HepG2 (cell line): ENCODE data around the gene TRPC3. TPM values are rescaled to one million over a fixed set of nuclear protein-coding genes. Genes with fewer than 3 reads are reported as not detected.

ENCODE experiments used
- ATAC-seq: fragments of 200-7000 bp; cut with Tn5 transposase; 3 replicates; pipeline ENCODE4 v1.9.1; 2020; ENCODE audit warnings: mild to moderate bottlenecking, moderate library complexity
- BruUV-seq: library from RNA; stranded (reverse); fragments of 400-500 nt; replicated peaks from 2 replicates; lab custom pipeline; 2021; lab: Mats Ljungman, UMichigan
- CTCF ChIA-PET: fragments of 300-600 bp; formaldehyde crosslinking; extraction: SDS; loops from one replicate; lab custom pipeline; 2021; ENCODE audit warnings: low total read pairs, inconsistent platforms, low intra/inter-chr PET ratio; lab: Yijun Ruan, JAX
- POLR2A ChIA-PET: fragments of 350-600 bp; sonication (Branson Sonifier 250); formaldehyde crosslinking; loops from one replicate; lab custom pipeline; 2020; ENCODE audit warnings: antibody characterized with exemption, inconsistent platforms; lab: Yijun Ruan, JAX
- DNase-seq: peaks from one replicate; pipeline ENCODE4 v3.0.0-alpha.2; 2015; ENCODE audit warnings: low spot score
- FAIRE-seq: peaks from 3 replicates; lab custom pipeline; 2011; peaks lifted over from hg19 to GRCh38; lab: Jason Lieb, UNC
- H2AFZ ChIP-seq: one replicate; pipeline ENCODE4 v1.6.1; 2011; ENCODE audit warnings: low read length, inconsistent platforms
- H3K27ac ChIP-seq: fragments of 300-600 bp; 3 replicates; pipeline ENCODE4 v1.8.0; 2011; ENCODE audit warnings: mixed run types, mild to moderate bottlenecking, mixed read lengths, low read length, inconsistent platforms; ENCODE audit not compliant: insufficient read depth; ENCODE audit errors: extremely low read length
- H3K27me3 ChIP-seq, 2 experiments: fragments of 200-600 bp in 1 of 2; 2 replicates in 1 of 2; 3 replicates in 1 of 2; pipeline versions ENCODE4 v1.6.0 to v1.8.0; 2011; ENCODE audit warnings: low read length in 2 of 2, mild to moderate bottlenecking in 2 of 2, moderate library complexity in 2 of 2, inconsistent platforms in 1 of 2; ENCODE audit not compliant: insufficient read depth in 2 of 2, control insufficient read depth in 1 of 2
- H3K36me3 ChIP-seq, 2 experiments: fragments of 200-600 bp in 1 of 2; replicated peaks in 1 of 2; 2 replicates in 1 of 2; 3 replicates in 1 of 2; pipeline versions ENCODE4 v1.5.1 to v1.8.0; 2011; ENCODE audit warnings: low read length in 2 of 2, inconsistent platforms in 1 of 2; ENCODE audit not compliant: insufficient read depth in 2 of 2, control insufficient read depth in 1 of 2
- H3K4me1 ChIP-seq: 2 replicates; pipeline ENCODE4 v1.5.1; 2012; ENCODE audit warnings: low read length, inconsistent platforms; ENCODE audit not compliant: insufficient read depth
- H3K4me2 ChIP-seq: 2 replicates; pipeline ENCODE4 v1.6.0; 2011; ENCODE audit warnings: low read depth, low read length, inconsistent platforms
- H3K4me3 ChIP-seq, 3 experiments: fragments of 200-600 bp in 1 of 3; sonication (generic), shearing (Covaris generic) in 1 of 3; replicated peaks in 1 of 3; 2 replicates each; pipeline ENCODE4 v1.5.1; 2011 to 2016; ENCODE audit warnings: low read length in 3 of 3, inconsistent platforms in 2 of 3, low read depth in 2 of 3, mild to moderate bottlenecking in 2 of 3, control low read depth in 1 of 3, mixed read lengths in 1 of 3; ENCODE audit not compliant: insufficient read depth in 1 of 3
- H3K79me2 ChIP-seq: one replicate; pipeline ENCODE4 v1.6.1; 2011; ENCODE audit warnings: low read length, inconsistent platforms; ENCODE audit not compliant: insufficient read depth
- H3K9ac ChIP-seq: 2 replicates; pipeline ENCODE4 v1.6.0; 2011; ENCODE audit warnings: mild to moderate bottlenecking, low read depth, low read length, inconsistent platforms; ENCODE audit not compliant: insufficient read depth
- H3K9me3 ChIP-seq: 2 replicates; pipeline ENCODE4 v1.5.1; 2012; ENCODE audit warnings: mild to moderate bottlenecking, low read length
- H4K20me1 ChIP-seq: 2 replicates; pipeline ENCODE4 v1.6.0; 2011; ENCODE audit warnings: inconsistent platforms, mild to moderate bottlenecking, low read length, moderate library complexity; ENCODE audit not compliant: insufficient read depth
- ARID2 ChIP-seq: sonication (generic); formaldehyde crosslinking; IDR thresholded peaks from 2 replicates; pipeline ENCODE4 v1.8.1; 2022; ENCODE audit warnings: mild to moderate bottlenecking, missing genetic modification reagents, borderline replicate concordance
- CREB1 ChIP-seq, 2 experiments: fragments of 450-650 bp in 1 of 2; IDR thresholded peaks; 2 replicates each; pipeline ENCODE4 v1.6.1; 2016 to 2017; ENCODE audit warnings: control low read depth in 1 of 2, mild to moderate bottlenecking in 1 of 2, missing compliant biosample characterization in 1 of 2, missing genetic modification characterization in 1 of 2
- GPN1 ChIP-seq: sonication (generic); formaldehyde crosslinking; IDR thresholded peaks from 2 replicates; pipeline ENCODE4 v1.5.1; 2020; ENCODE audit warnings: missing genetic modification reagents, borderline replicate concordance
- IRX3 ChIP-seq: sonication (generic); formaldehyde crosslinking; IDR thresholded peaks from 2 replicates; pipeline ENCODE4 v1.8.1; 2023; ENCODE audit warnings: mild to moderate bottlenecking, low read depth, missing genetic modification reagents, borderline replicate concordance
- KAT2B ChIP-seq: fragments of 150-350 bp; IDR thresholded peaks from 2 replicates; pipeline ENCODE4 v1.6.1; 2014; ENCODE audit warnings: low read depth, low read length, borderline replicate concordance
- RBM39 ChIP-seq: fragments of 200-400 bp; formaldehyde crosslinking; IDR thresholded peaks from one replicate; pipeline ENCODE4 v1.6.1; 2018; ENCODE audit warnings: antibody characterized with exemption, mild to moderate bottlenecking, low read depth, low read length; ENCODE audit not compliant: poor library complexity, severe bottlenecking
- ZNF44 ChIP-seq: sonication (generic); formaldehyde crosslinking; IDR thresholded peaks from 2 replicates; pipeline ENCODE4 v1.5.1; 2020; ENCODE audit warnings: mild to moderate bottlenecking, missing genetic modification reagents
- ZNF510 ChIP-seq: sonication (generic); formaldehyde crosslinking; IDR thresholded peaks from 2 replicates; pipeline ENCODE4 v1.4.0; 2020; ENCODE audit warnings: low read depth, mild to moderate bottlenecking, missing genetic modification reagents
- WGBS: methylation state at CpG from one replicate; pipeline ENCODE4 v1.1.6; 2017; ENCODE audit warnings: low lambda C conversion rate; 5-methylcytosine and 5-hydroxymethylcytosine counted together
- in situ Hi-C: cut with HindIII; loops from 2 replicates; pipeline ENCODE4 v1.10.0; 2017; ENCODE audit warnings: low pct_unique_long_range_greater_than_20kb; ENCODE audit not compliant: extremely low pct_ligation_motif_present
- intact Hi-C: fragments of 100-400 bp; cut with micrococcal nuclease; formaldehyde crosslinking; loops from one replicate; pipeline ENCODE4 v1.10.0; 2022; ENCODE audit not compliant: unreplicated experiment
- polyA plus RNA-seq, 8 experiments: library from polyadenylated mRNA; depleted of rRNA in 3 of 8; stranded (reverse) in 7 of 8; unstranded in 1 of 8; fragments of >200 nt; fragmentation: Illumina TruSeq in 4 of 8; extraction: Trizol in 4 of 8; gene quantifications; 2 replicates each; pipeline versions ENCODE4 v1.2.1 to v1.2.3, GENCODE V29; 2011 to 2016; ENCODE audit warnings: low read depth in 4 of 8, missing spikeins in 1 of 8, mixed read lengths in 1 of 8; ENCODE audit not compliant: insufficient read depth in 1 of 8
- total RNA-seq, 5 experiments: library from RNA; depleted of rRNA; stranded (reverse); fragments of >200 nt; fragmentation: Illumina TruSeq; extraction: Trizol; gene quantifications; 2 replicates each; pipeline ENCODE4 v1.2.3, GENCODE V29; 2016; ENCODE audit warnings: low read depth in 1 of 5
- TF ChIP-seq, protein P1 (sequence below): sonication (generic); formaldehyde crosslinking; IDR thresholded peaks from 2 replicates; pipeline ENCODE4 v1.8.0; 2022; ENCODE audit warnings: mild to moderate bottlenecking, missing genetic modification reagents, borderline replicate concordance

The TRPC3 gene
- total and polyA plus RNA-seq, 2 of the 13 experiments (the other 11 are each of a cell fraction or from before 2014, with no cell fraction given), result not detected

DNA sequence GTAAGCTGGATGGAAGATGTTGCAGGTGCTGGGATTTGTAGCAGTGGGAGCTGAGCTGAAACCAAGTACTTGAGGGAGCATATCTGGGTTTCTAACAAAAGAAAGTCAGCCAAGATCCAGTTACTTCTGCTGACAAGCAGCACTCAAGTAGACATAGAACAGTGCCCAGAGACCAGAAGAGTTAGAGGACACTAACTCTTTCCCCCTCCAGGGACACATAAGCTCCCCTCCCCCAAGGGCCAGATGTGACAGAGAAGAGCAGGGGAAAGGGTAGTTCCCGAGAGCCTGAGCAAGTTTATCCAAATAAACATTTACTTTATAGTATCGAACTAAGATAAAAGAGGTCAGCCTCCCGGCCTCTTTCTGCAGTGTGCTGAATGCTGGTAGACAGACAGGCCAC is 12.2 kb downstream of the TRPC3 start:
- H4K20me1 ChIP-seq, result no peaks in the 10 kb centered on the region
- no TSS peak for BruUV-seq
- 0% methylated on average over 3 of the region's 3 CpGs for WGBS
- in situ Hi-C loops (no loop called here), intact Hi-C loops (loop anchor here (10.0 kb wide), 1 partner anchor 275 kb away; no protein-coding TSS in a partner anchor)
- H3K27me3 ChIP-seq, result no peaks in the 10 kb centered on the region; a peak in 1 of 5 replicates
- no peak overlapping the region for H3K27ac ChIP-seq
- no peak overlapping the region for H3K4me3 ChIP-seq
- POLR2A ChIA-PET, result no interaction called here
- FAIRE-seq (no peak), DNase-seq (no peak), ATAC-seq (no peak)
- H2AFZ ChIP-seq, result no peak overlapping the region
- no peaks in the 10 kb centered on the region for H3K4me1 ChIP-seq
- H3K4me2 ChIP-seq, result no peak overlapping the region
- no peaks in the 10 kb centered on the region for H3K79me2 ChIP-seq
- no peaks in the 10 kb centered on the region for H3K9me3 ChIP-seq
- no peaks in the 10 kb centered on the region for H3K36me3 ChIP-seq
- H3K9ac ChIP-seq, result no peak overlapping the region
- TF ChIP-seq, protein P1, sequence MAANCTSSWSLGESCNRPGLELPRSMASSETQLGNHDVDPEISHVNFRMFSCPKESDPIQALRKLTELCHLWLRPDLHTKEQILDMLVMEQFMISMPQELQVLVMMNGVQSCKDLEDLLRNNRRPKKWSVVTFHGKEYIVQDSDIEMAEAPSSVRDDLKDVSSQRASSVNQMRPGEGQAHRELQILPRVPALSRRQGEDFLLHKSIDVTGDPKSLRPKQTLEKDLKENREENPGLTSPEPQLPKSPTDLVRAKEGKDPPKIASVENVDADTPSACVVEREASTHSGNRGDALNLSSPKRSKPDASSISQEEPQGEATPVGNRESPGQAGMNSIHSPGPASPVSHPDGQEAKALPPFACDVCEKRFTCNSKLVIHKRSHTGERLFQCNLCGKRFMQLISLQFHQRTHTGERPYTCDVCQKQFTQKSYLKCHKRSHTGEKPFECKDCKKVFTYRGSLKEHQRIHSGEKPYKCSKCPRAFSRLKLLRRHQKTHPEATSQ, result no peak
- TF ChIP-seq RBM39 (no peak), ARID2 (CRISPR knock-in tag) (no peak), ZNF44 (CRISPR knock-in tag) (no peak), CREB1 (IDR thresholded peaks at IDR 0.05) (no peak), CREB1 (CRISPR knock-in tag; IDR thresholded peaks at IDR 0.05) (no peak), IRX3 (no peak), GPN1 (CRISPR knock-in tag) (no peak), ZNF510 (no peak), KAT2B (no peak)
- CTCF ChIA-PET, result no interaction called here
